Aorta (tissue), 5 donors: ENCODE data around the gene RBBP7. TPM values are rescaled to one million over a fixed set of nuclear protein-coding genes. Genes with fewer than 3 reads are reported as not detected.

ENCODE experiments used
- ATAC-seq: fragments of 200-7000 bp; cut with Tn5 transposase; one replicate; pipeline ENCODE4 v1.9.1; 2022; ENCODE audit warnings: moderate library complexity; ENCODE audit not compliant: low FRiP score
- DNase-seq, 2 donors: peaks; one replicate each; pipeline ENCODE4 v3.0.0-alpha.2; 2020
- H3K27ac ChIP-seq, 2 donors: one replicate each; pipeline ENCODE4 v1.5.1; 2013; ENCODE audit warnings: low read length in 2 of 2, mild to moderate bottlenecking in 2 of 2, moderate library complexity in 2 of 2, control low read depth in 1 of 2, inconsistent platforms in 1 of 2, low read depth in 1 of 2
- H3K27me3 ChIP-seq, 2 donors: one replicate each; pipeline ENCODE4 v1.6.1; 2013; ENCODE audit warnings: control low read depth in 1 of 2, low read length in 1 of 2, mild to moderate bottlenecking in 1 of 2, moderate library complexity in 1 of 2; ENCODE audit not compliant: insufficient read depth in 2 of 2, control insufficient read depth in 1 of 2
- H3K36me3 ChIP-seq, 2 donors: one replicate each; pipeline ENCODE4 v1.6.1; 2013; ENCODE audit warnings: control low read depth in 1 of 2, low read length in 1 of 2, mild to moderate bottlenecking in 1 of 2; ENCODE audit not compliant: insufficient read depth in 2 of 2, control insufficient read depth in 1 of 2
- H3K4me1 ChIP-seq, 2 donors: one replicate each; pipeline ENCODE4 v1.6.1; 2013; ENCODE audit warnings: low read length in 2 of 2, control low read depth in 1 of 2, mild to moderate bottlenecking in 1 of 2, moderate library complexity in 1 of 2; ENCODE audit not compliant: insufficient read depth in 2 of 2, control insufficient read depth in 1 of 2
- H3K4me3 ChIP-seq, 2 donors: one replicate each; pipeline ENCODE4 v1.5.1; 2013; ENCODE audit warnings: low read length in 2 of 2, control low read depth in 1 of 2, mild to moderate bottlenecking in 1 of 2
- H3K9me3 ChIP-seq: one replicate; pipeline ENCODE4 v1.6.1; 2013; ENCODE audit warnings: mild to moderate bottlenecking, low read length; ENCODE audit not compliant: control insufficient read depth
- WGBS, 2 donors: extraction: QIAGEN DNeasy Blood & Tissue Kit; methylation state at CpG; one replicate each; pipeline ENCODE4 v1.1.7; 2013; 5-methylcytosine and 5-hydroxymethylcytosine counted together
- intact Hi-C, 2 donors: fragments of 100-400 bp; cut with DNase I; formaldehyde crosslinking; loops; one replicate each; pipeline versions ENCODE4 v1.14.2 to v1.15.0; 2022
- polyA plus RNA-seq, 2 donors: library from polyadenylated mRNA; stranded (reverse); fragments of 200-250 nt; gene quantifications; one replicate each; pipeline ENCODE4 v1.2.3, GENCODE V29; 2013
- total RNA-seq, 2 donors: library from RNA; stranded (reverse); fragmentation: NEBNext Ultra II Directional; extraction: Animal tissue kit (Norgen Biotek cat#: 25700); gene quantifications; one replicate each; pipeline ENCODE4 v1.2.1, GENCODE V29; 2021
- donor health status: healthy with polysubstance abuse.
- donor health status: Bipolar disorder and iron deficiency.
- donor health status: DM: no; HTN: no; CAD: no.
- donor health status: DM: no; HTN: no; CAD: no.
- donor health status: DM: yes; HTN: yes; CAD: no.

RBBP7 gene
- total and polyA plus RNA-seq, 4 donors, result 66.9 to 159 (median 93.4) TPM

- intact Hi-C loops, result no loop called here
- H3K4me1 ChIP-seq, result no peaks in the 10 kb centered on the region
- no peak overlapping the region for H3K27ac ChIP-seq
- H3K9me3 ChIP-seq, result no peaks in the 10 kb centered on the region
- WGBS, 2 donors, result 89 to 94% methylated on average over 4 of the region's 4 CpGs
- no peaks in the 10 kb centered on the region for H3K27me3 ChIP-seq
- DNase-seq (no peak), ATAC-seq (no peak)
- no peak overlapping the region for H3K4me3 ChIP-seq
- H3K36me3 ChIP-seq, result peaks cover 0 to 3% of the 10 kb centered on the region in 2 donors
Observed at GRCh38 chrX:16796298-16796697, 73.9 kb downstream of the RBBP7 start.

Other genes with a start within 250 kb of the RBBP7 start
- not detected for gene S100G, start 220.2 kb downstream of the RBBP7 start, total RNA-seq
- 1 to 10 TPM in 1 of 2 donors, not detected in 1; 2.4 TPM for gene S100G, start 220.2 kb downstream of the RBBP7 start, polyA plus RNA-seq
- gene CTPS2, start 157.7 kb downstream of the RBBP7 start, total RNA-seq, result 10 to 100 TPM; 11.8 to 17.6 TPM
- gene CTPS2, start 157.7 kb downstream of the RBBP7 start, polyA plus RNA-seq, result 10 to 100 TPM in 1 of 2 donors, 1 to 10 TPM in 1; 5.1 to 12.4 TPM
- gene SYAP1, start 150.8 kb downstream of the RBBP7 start, total RNA-seq, result 10 to 100 TPM; 28.3 to 36.3 TPM
- gene SYAP1, start 150.8 kb downstream of the RBBP7 start, polyA plus RNA-seq, result 10 to 100 TPM; 13.2 to 13.5 TPM
- 10 to 100 TPM in 1 of 2 donors, 1 to 10 TPM in 1; 9.4 to 11.8 TPM for gene TXLNG, start 83.9 kb downstream of the RBBP7 start, total RNA-seq
- 10 to 100 TPM in 1 of 2 donors, 1 to 10 TPM in 1; 3.6 to 11.2 TPM for gene TXLNG, start 83.9 kb downstream of the RBBP7 start, polyA plus RNA-seq
- 1 to 10 TPM; 6.2 to 7.9 TPM for gene REPS2, start 76.3 kb upstream of the RBBP7 start, total RNA-seq
- 1 to 10 TPM; 1.1 to 1.9 TPM for gene REPS2, start 76.3 kb upstream of the RBBP7 start, polyA plus RNA-seq